ENCODE measurements around the gene ZNF438.

ZNF438 gene

DNA sequence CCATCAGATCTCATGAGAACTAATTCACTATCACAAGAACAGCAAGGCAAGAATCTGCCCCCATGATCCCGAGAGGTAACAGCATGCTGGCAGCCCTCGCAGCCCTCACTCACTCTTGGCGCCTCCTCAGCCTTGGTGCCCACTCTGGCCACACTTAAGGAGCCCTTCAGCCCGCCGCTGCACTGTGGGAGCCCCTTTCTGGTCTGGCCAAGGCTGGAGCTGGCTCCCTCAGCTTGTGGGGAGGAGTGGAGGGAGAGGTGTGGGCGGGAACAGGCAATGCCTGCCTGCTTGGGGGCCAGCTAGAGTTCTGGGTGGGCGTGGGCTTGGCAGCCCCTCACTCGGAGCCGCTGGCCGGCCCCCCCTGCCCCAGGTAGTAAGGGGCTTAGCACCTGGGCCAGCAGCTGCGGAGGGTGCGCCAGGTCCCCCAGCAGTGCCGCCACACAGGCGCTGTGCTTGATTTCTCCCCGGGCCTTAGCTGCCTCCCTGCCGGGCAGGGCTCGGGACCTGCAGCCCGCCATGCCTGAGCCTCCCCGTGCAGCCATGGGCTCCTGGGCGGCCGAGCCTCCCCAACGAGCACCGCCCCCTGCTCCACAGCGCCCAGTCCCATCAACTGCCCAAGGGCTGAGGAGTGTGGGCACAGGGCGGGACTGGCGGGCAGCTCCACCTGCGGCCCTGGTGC, 24.0 kb upstream of the ZNF438 start:
- Histone ChIP-seq H3K4me2 (ENCODE audit: low read length) (no peak overlapping the region), H3K9me3 (ENCODE audit: control insufficient read depth, insufficient read depth, low read length) (no peaks in the 10 kb centered on the region; the same call in 1 of the 2 replicates), H3K27ac (ENCODE audit: low read depth, low read length) (no peak overlapping the region), H3K9me2 (replicated peaks; ENCODE audit: control insufficient read depth, low read length) (no peaks in the 10 kb centered on the region), H3K27me3 (ENCODE audit: control insufficient read depth, low read length) (no peaks in the 10 kb centered on the region), H3K4me3 (ENCODE audit: low read length) (no peak overlapping the region), H3K79me2 (ENCODE audit: control insufficient read depth, low read length) (no peaks in the 10 kb centered on the region), H3K36me3 (ENCODE audit: control insufficient read depth, low read length) (no peaks in the 10 kb centered on the region), H4K20me1 (ENCODE audit: control insufficient read depth, insufficient read depth, low read depth, low read length) (no peaks in the 10 kb centered on the region), H3F3A (ENCODE audit: control insufficient read depth, insufficient read depth) (no peaks in the 10 kb centered on the region), H3K4me1 (ENCODE audit: control insufficient read depth, low read length) (no peaks in the 10 kb centered on the region)
- TF ChIP-seq, protein P1, sequence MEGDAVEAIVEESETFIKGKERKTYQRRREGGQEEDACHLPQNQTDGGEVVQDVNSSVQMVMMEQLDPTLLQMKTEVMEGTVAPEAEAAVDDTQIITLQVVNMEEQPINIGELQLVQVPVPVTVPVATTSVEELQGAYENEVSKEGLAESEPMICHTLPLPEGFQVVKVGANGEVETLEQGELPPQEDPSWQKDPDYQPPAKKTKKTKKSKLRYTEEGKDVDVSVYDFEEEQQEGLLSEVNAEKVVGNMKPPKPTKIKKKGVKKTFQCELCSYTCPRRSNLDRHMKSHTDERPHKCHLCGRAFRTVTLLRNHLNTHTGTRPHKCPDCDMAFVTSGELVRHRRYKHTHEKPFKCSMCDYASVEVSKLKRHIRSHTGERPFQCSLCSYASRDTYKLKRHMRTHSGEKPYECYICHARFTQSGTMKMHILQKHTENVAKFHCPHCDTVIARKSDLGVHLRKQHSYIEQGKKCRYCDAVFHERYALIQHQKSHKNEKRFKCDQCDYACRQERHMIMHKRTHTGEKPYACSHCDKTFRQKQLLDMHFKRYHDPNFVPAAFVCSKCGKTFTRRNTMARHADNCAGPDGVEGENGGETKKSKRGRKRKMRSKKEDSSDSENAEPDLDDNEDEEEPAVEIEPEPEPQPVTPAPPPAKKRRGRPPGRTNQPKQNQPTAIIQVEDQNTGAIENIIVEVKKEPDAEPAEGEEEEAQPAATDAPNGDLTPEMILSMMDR (IDR thresholded peaks at IDR 0.05; ENCODE audit: low read depth, low read length, poor library complexity, severe bottlenecking), result no peak
- no peak for TF ChIP-seq EZH2phosphoT487 (IDR thresholded peaks at IDR 0.05; ENCODE audit: borderline replicate concordance, low read length)

DNA sequence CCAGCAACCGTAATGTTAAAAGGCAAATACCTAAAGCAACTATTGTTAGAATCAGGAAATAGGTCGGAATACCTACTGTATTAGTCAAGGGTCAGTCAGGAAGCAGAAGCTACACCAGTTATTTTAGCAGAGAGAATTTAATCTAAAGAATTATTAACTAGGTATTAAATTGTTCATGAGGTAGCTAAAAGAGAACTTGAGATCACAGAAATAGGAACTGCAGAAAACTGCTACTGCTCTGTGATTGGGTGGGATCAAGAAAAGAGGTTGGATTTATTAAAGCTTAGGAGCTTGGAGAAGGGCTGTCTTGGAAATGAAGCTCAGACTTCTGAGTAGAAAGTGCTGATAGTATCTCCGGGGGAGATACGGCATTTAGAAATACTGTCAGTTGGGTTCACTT, 20.0 kb upstream of the ZNF438 start:
- no peak overlapping the region for H3K4me2 ChIP-seq (ENCODE audit: low read length)
- no peak overlapping the region for H3K4me3 ChIP-seq (ENCODE audit: low read length)

DNA sequence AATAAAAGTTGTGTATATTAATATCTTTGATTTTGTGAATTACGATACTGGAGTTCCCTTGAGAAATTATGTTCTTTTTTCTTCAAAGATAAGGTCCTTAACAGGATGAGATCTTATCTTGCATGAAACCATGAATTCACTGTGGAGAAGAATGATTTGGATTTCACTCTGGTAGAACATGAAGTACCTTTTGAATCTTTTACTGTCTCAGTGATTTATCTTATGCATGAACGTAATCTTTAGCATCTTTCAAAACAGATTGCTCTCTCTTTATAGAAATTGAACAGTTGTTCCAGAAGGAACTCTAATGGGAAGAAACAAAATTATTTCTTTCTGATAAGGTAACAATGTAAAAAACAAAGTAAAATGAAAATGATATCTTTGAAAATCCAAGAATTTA, 11.0 kb upstream of the ZNF438 start:
- Histone ChIP-seq H3K79me2 (ENCODE audit: control insufficient read depth, low read length) (no peaks in the 10 kb centered on the region), H3K9me3 (ENCODE audit: control insufficient read depth, insufficient read depth, low read length) (no peaks in the 10 kb centered on the region), H3F3A (ENCODE audit: control insufficient read depth, insufficient read depth) (no peaks in the 10 kb centered on the region), H3K4me1 (ENCODE audit: control insufficient read depth, low read length) (peaks cover 7% of the 10 kb centered on the region; the same call in 1 of the 2 replicates), H3K9me2 (replicated peaks; ENCODE audit: control insufficient read depth, low read length) (no peaks in the 10 kb centered on the region), H3K4me3 (ENCODE audit: low read length) (no peak overlapping the region), H3K27me3 (ENCODE audit: control insufficient read depth, low read length) (no peaks in the 10 kb centered on the region), H3K36me3 (ENCODE audit: control insufficient read depth, low read length) (no peaks in the 10 kb centered on the region), H3K27ac (ENCODE audit: low read depth, low read length) (no peak overlapping the region), H4K20me1 (ENCODE audit: control insufficient read depth, insufficient read depth, low read depth, low read length) (no peaks in the 10 kb centered on the region), H3K4me2 (ENCODE audit: low read length) (no peak overlapping the region)
- TF ChIP-seq, protein P1 (IDR thresholded peaks at IDR 0.05; ENCODE audit: low read depth, low read length, poor library complexity, severe bottlenecking), result no peak
- no peak for TF ChIP-seq EZH2phosphoT487 (IDR thresholded peaks at IDR 0.05; ENCODE audit: borderline replicate concordance, low read length)

More for the DNA sequence above, 20.0 kb upstream of the ZNF438 start:
- Histone ChIP-seq H3K36me3 (ENCODE audit: control insufficient read depth, low read length) (no peaks in the 10 kb centered on the region), H3K9me3 (ENCODE audit: control insufficient read depth, insufficient read depth, low read length) (no peaks in the 10 kb centered on the region; the same call in 1 of the 2 replicates), H3F3A (ENCODE audit: control insufficient read depth, insufficient read depth) (no peaks in the 10 kb centered on the region), H3K4me1 (ENCODE audit: control insufficient read depth, low read length) (no peaks in the 10 kb centered on the region), H3K27me3 (ENCODE audit: control insufficient read depth, low read length) (no peaks in the 10 kb centered on the region), H3K27ac (ENCODE audit: low read depth, low read length) (no peak overlapping the region), H4K20me1 (ENCODE audit: control insufficient read depth, insufficient read depth, low read depth, low read length) (no peaks in the 10 kb centered on the region), H3K9me2 (replicated peaks; ENCODE audit: control insufficient read depth, low read length) (no peaks in the 10 kb centered on the region), H3K79me2 (ENCODE audit: control insufficient read depth, low read length) (no peaks in the 10 kb centered on the region)
- TF ChIP-seq, protein P1 (IDR thresholded peaks at IDR 0.05; ENCODE audit: low read depth, low read length, poor library complexity, severe bottlenecking), result no peak
- no peak for TF ChIP-seq EZH2phosphoT487 (IDR thresholded peaks at IDR 0.05; ENCODE audit: borderline replicate concordance, low read length)

All from DOHH2 (cell line).